Loucy (cell line): ENCODE results near the gene LONP1.
A peak's percentile ranks its signal among the peaks of the same experiment; 100 is the strongest.

ENCODE experiments used
- H2AFZ ChIP-seq: fragments of 200-600 bp; sonication (generic); 2 replicates; pipeline ENCODE4 v1.6.0; 2016; ENCODE audit warnings: antibody characterized with exemption, mild to moderate bottlenecking, low read length, moderate library complexity
- H3F3A ChIP-seq: fragments of 200-600 bp; 2 replicates; pipeline ENCODE4 v1.6.0; 2016; ENCODE audit warnings: antibody characterized with exemption, low read depth, mild to moderate bottlenecking
- H3K27me3 ChIP-seq: fragments of 200-600 bp; sonication (generic); 2 replicates; pipeline ENCODE4 v1.6.1; 2014; ENCODE audit warnings: low read length, mild to moderate bottlenecking; ENCODE audit not compliant: insufficient read depth, poor library complexity, severe bottlenecking
- H3K36me3 ChIP-seq: fragments of 200-600 bp; sonication (generic); 2 replicates; pipeline ENCODE4 v1.6.1; 2016; ENCODE audit warnings: low read length; ENCODE audit not compliant: insufficient read depth
- H3K4me1 ChIP-seq: fragments of 200-600 bp; sonication (generic); 2 replicates; pipeline ENCODE4 v1.5.1; 2014; ENCODE audit warnings: low read length, mild to moderate bottlenecking; ENCODE audit not compliant: insufficient read depth, poor library complexity, severe bottlenecking
- H3K4me2 ChIP-seq: fragments of 200-600 bp; sonication (generic); 2 replicates; pipeline ENCODE4 v1.6.0; 2014; ENCODE audit warnings: antibody characterized with exemption, low read length, low read depth, mild to moderate bottlenecking; ENCODE audit not compliant: poor library complexity, severe bottlenecking
- H3K4me3 ChIP-seq: fragments of 200-600 bp; sonication (generic); 2 replicates; pipeline ENCODE4 v1.5.1; 2014; ENCODE audit warnings: low read length, mild to moderate bottlenecking, mixed read lengths; ENCODE audit not compliant: poor library complexity, severe bottlenecking
- H3K79me2 ChIP-seq: fragments of 200-600 bp; sonication (generic); 2 replicates; pipeline ENCODE4 v1.6.1; 2014; ENCODE audit warnings: low read length; ENCODE audit not compliant: insufficient read depth
- H3K9ac ChIP-seq: fragments of 200-600 bp; sonication (generic); 2 replicates; pipeline ENCODE4 v1.6.0; 2014; ENCODE audit warnings: mild to moderate bottlenecking, low read depth, low read length, moderate library complexity; ENCODE audit not compliant: poor library complexity, severe bottlenecking
- H3K9me2 ChIP-seq: fragments of 200-600 bp; sonication (generic); replicated peaks from 2 replicates; pipeline ENCODE4 v1.6.1; 2016; ENCODE audit warnings: low read depth, low read length, mixed read lengths
- H3K9me3 ChIP-seq: fragments of 200-600 bp; sonication (generic); 2 replicates; pipeline ENCODE4 v1.6.1; 2014; ENCODE audit warnings: mild to moderate bottlenecking, antibody characterized with exemption, low read length, low read depth; ENCODE audit not compliant: insufficient read depth
- H4K20me1 ChIP-seq: fragments of 200-600 bp; sonication (generic); 2 replicates; pipeline ENCODE4 v1.6.0; 2014; ENCODE audit warnings: antibody characterized with exemption, low read length, mild to moderate bottlenecking; ENCODE audit not compliant: insufficient read depth, poor library complexity, severe bottlenecking
- EZH2phosphoT487 ChIP-seq: fragments of 200-600 bp; IDR thresholded peaks from 2 replicates; pipeline ENCODE4 v1.6.1; 2018; ENCODE audit warnings: antibody characterized with exemption, mild to moderate bottlenecking, moderate library complexity, borderline replicate concordance
- TF ChIP-seq, protein P1 (sequence below): fragments of 200-600 bp; sonication (generic); conservative IDR thresholded peaks from 2 replicates; pipeline ENCODE4 v1.5.1; 2014; ENCODE audit warnings: mild to moderate bottlenecking, antibody characterized with exemption, low read length

The LONP1 gene

DNA sequence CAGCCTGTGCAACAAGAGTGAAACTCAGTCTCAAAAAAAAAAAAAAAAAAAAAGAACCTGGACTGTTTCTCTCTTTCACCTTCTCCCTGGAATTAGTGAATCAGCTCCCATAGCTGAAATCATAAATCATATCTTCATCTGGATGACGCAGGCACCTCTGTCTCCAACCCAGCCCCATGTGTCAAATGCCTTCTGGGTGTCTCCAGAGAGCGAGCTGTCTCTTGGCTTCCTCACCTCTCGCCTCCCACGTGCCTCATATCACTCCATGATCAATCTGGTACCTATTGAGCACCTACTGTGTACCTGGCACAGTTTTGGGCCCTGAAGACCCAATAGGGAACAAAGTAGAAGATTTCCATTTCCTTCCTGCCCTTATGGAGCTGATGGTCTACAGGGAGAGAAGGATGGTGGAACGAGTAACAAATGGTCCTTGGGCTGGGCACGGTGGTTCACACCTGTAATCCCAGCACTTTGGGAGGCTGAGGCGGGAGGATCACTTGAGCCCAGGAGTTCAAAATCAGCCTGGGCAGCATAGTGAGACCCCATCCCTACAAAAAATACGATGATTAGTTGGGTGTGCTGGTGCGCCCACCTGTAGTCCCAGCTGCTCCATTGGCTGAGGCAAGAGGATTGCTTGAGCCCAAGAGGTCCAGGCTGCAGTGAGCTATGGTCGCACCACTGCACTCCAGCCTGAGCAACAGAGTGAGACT lies 36.6 kb downstream of the LONP1 start:
- H2AFZ ChIP-seq: no peak overlapping the region
- peaks cover 6% of the 10 kb centered on the region for H3K4me1 ChIP-seq
- H3K79me2 ChIP-seq: peaks cover 7% of the 10 kb centered on the region; the same call in 1 of the 2 replicates
- no peak overlapping the region for H3K4me3 ChIP-seq
- H3K4me2 ChIP-seq: no peak overlapping the region
- TF ChIP-seq, protein P1, sequence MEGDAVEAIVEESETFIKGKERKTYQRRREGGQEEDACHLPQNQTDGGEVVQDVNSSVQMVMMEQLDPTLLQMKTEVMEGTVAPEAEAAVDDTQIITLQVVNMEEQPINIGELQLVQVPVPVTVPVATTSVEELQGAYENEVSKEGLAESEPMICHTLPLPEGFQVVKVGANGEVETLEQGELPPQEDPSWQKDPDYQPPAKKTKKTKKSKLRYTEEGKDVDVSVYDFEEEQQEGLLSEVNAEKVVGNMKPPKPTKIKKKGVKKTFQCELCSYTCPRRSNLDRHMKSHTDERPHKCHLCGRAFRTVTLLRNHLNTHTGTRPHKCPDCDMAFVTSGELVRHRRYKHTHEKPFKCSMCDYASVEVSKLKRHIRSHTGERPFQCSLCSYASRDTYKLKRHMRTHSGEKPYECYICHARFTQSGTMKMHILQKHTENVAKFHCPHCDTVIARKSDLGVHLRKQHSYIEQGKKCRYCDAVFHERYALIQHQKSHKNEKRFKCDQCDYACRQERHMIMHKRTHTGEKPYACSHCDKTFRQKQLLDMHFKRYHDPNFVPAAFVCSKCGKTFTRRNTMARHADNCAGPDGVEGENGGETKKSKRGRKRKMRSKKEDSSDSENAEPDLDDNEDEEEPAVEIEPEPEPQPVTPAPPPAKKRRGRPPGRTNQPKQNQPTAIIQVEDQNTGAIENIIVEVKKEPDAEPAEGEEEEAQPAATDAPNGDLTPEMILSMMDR: no peak
- TF ChIP-seq EZH2phosphoT487: no peak
- no peaks in the 10 kb centered on the region for H3F3A ChIP-seq
- H3K9me3 ChIP-seq: no peaks in the 10 kb centered on the region
- H3K9me2 ChIP-seq: no peaks in the 10 kb centered on the region
- no peaks in the 10 kb centered on the region for H4K20me1 ChIP-seq
- no peaks in the 10 kb centered on the region for H3K36me3 ChIP-seq
- no peaks in the 10 kb centered on the region for H3K27me3 ChIP-seq
- no peak overlapping the region for H3K9ac ChIP-seq

- Histone ChIP-seq H3K79me2 (peaks cover 7% of the 10 kb centered on the region; the same call in 1 of the 2 replicates), H3K4me1 (peaks cover 6% of the 10 kb centered on the region), H3K9me2 (no peaks in the 10 kb centered on the region), H3K9me3 (no peaks in the 10 kb centered on the region), H3K36me3 (no peaks in the 10 kb centered on the region), H3K27me3 (no peaks in the 10 kb centered on the region), H3K9ac (no peak overlapping the region), H4K20me1 (no peaks in the 10 kb centered on the region), H3K4me2 (no peak overlapping the region), H2AFZ (no peak overlapping the region), H3K4me3 (no peak overlapping the region), H3F3A (no peaks in the 10 kb centered on the region)
- TF ChIP-seq, protein P1: no peak
- TF ChIP-seq EZH2phosphoT487: no peak
Observed at GRCh38 chr19:5682107-5682482, 37.9 kb downstream of the LONP1 start.

DNA sequence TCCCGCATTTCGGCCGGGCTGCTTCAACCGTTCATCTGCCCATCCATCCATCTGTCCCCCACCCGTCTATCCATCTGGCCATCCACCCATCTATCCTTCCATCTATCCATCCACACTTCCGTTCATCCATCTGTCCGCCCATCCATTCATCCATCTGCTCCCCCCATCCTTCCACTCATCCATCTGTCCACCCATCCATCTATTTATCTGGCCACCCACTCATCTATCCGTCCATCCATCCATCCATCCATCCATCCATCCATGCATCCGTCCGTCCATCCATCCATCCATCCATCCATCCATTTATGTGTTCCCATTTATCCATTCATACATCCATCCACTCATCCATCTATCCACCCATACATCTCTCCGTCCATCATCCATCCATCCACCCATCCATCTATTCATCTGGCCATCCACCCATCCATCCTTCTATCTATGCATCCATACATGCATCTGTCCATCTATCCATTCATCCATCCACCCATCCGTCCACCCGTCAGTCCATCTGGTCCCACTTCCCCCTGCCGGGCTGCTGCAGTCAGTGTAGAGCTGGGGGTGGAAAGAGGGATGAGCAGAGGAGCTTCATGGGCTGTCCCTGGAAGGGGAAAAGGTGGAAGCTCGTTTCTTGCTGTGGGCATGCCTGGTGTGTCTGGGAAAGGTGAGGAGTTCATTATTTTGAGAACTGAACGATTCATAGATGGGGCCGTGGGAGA lies 38.4 kb downstream of the LONP1 start:
- Histone ChIP-seq H3K9ac (no peak overlapping the region), H3K4me3 (peak overlapping the region; percentile 100), H3K36me3 (no peaks in the 10 kb centered on the region), H4K20me1 (no peaks in the 10 kb centered on the region), H3K4me2 (peak overlapping the region; percentile 59), H3K9me3 (no peaks in the 10 kb centered on the region), H3K27me3 (no peaks in the 10 kb centered on the region), H3K9me2 (no peaks in the 10 kb centered on the region), H3K4me1 (peaks cover 6% of the 10 kb centered on the region), H3K79me2 (peaks cover 7% of the 10 kb centered on the region; the same call in 1 of the 2 replicates), H3F3A (no peaks in the 10 kb centered on the region), H2AFZ (no peak overlapping the region)
- TF ChIP-seq, protein P1: no peak
- TF ChIP-seq EZH2phosphoT487: no peak
